Superior temporal gyrus (tissue), 1 donor: ENCODE data around the gene SHE.
"Not testable (repeated sequence)": the region's sequence is repeated elsewhere in the genome, so short reads cannot be mapped to it uniquely, and the experiment has no call there.

ENCODE experiments used
- DNase-seq: peaks from one replicate; pipeline ENCODE4 v3.0.0-alpha.2; 2016; ENCODE audit errors: extremely low spot score

SHE gene

DNA sequence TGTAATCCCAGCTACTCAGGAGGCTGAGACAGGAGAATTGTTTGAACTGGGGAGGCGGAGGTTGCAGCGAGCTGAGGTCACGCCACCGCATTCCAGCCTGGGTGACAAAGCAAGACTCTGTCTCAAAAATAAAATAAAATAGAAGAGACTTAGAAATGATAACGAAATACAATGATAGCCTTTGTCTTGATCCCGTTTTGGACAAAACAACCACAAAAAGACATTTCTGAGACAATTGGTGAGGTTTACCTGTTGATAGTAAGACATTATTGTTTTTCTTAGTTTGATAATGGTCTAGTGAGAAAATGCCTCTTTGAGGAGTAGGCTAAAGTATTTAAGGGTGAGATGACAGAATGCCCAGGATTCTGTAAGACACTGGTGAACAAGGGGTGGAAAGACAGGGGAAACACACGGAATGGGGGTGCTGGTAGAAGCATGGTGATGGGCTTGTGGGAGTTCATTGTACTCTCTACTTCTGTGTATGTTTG is 11.9 kb upstream of the SHE start:
- DNase-seq = no peak

DNA sequence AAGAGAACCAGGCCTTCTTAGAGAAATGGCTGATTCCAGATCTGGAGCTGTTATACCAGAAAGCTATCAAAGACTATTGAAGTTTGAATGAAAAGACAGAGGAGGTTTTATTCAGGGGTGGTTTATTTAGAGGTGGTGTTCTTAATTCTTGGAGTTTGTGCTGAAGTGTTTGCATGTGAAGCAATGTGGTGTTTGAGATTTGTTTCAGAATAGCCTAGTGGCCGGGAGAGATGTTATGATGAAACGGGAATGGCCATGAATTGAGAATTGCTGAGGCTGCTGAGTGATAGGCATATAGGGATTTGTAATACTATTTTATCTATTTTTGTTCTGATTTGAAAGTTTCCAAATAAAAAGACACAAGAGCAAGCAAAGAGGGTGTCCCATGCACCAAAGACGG is 10.5 kb upstream of the SHE start:
- DNase-seq = no peak

DNA sequence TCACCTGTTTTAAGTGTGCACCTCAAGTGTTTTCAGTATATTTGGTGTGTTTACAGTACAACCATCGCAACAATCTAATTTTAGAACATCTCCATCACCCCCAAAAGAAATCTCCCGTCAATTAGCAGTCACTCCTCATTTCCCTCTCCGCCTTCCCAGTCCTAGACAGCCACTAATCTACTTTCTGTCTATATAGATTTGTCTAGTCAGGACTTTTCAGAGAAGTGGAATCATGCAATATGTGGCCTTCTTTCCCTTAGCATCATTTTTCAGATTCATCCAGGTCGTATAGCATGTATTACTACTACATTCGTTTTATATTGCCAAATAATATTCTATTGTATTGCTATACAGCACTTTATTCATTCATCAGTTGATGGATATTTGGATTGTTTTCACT is 1.7 kb upstream of the SHE start:
- DNase-seq = no peak

DNA sequence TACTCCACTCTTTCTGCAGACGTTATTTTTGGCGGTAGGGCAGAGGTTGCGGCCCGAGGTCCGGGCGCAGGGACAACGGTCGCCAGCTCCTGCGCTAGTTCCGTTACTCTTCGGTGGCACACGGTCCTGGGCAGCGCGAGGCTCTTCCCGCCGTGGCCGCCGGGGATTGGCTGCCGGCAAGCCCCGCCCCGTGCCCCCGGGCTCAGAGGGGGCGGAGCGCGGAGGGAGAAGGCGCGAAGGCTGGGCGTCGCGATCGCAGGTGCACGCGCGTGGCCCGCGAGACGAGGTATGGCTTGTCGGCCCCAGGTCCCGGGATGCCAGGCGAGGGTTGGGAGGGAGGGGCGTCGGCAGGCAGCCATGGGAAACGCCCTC is 518 bp upstream of the SHE start:
- DNase-seq = no peak

DNA sequence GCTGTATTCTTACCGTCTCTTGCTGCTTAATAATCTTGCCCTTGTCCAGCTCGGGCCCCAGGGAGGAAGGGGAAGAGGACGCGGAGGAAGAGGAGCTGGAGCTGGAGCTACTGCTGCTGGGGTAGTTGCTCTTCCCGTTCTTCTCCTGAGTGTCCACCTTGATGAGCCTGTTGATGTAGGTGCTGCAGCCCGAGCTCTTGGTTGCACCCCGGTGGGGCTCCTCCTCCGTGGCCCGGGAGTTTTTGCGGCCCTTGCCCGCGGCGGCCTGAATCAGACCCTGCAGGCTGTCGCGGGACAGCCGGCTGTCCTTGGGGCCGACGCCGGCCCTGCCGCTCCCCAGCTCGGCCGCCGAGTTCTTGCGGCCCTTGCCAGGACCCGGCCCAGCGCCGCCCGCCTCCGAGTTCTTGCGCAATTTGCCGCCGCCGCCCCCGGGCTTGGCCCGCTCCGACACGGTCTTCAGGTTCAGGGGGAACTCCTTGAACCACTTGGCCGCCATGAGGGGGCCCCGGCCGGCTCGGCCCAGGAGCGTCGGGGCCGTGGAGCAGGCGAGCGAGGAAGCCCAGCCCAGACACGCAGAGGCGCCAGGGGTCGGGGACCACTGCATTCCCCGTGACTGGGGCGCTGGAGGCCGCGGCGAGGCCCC is 668 bp downstream of the SHE start:
- DNase-seq = no peak

DNA sequence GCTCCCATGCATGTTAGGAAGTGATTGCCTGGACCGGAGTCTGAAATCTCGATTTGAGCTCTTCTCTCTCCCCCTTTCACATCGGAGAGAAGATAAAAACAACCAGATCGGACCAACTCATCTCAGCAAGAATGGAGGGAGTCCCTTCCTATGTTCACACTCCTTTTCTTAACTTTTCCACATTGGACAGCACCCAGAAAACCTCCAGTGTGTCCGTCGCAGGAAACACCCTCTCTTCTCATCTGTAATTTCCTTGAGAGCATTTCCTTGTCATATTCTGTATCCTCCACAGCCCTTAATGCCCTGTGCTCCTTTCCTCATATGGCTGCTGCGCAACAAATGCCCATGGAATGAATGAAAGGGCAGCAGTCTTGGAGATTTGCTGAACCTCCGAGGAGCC is 1.7 kb downstream of the SHE start:
- no peak for DNase-seq

DNA sequence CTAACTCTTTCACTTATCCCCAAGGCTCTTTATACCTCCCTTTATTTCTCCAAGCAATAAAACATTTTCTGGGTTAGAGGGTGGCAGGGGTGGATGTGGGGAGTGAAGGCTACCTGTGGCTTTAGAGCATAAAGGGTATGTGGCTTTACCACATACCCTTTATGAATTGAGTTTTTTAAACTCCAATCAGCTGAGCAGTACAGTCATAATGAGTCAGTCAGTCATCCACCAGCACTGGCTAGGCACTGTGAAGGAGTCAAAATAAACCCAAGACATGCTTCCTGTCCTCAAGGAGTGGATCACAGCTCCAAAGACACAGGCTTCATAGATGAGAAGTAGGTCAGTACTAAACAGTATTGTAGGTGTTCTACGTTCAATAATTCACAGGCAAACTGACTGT is 2.8 kb downstream of the SHE start:
- DNase-seq = no peak

DNA sequence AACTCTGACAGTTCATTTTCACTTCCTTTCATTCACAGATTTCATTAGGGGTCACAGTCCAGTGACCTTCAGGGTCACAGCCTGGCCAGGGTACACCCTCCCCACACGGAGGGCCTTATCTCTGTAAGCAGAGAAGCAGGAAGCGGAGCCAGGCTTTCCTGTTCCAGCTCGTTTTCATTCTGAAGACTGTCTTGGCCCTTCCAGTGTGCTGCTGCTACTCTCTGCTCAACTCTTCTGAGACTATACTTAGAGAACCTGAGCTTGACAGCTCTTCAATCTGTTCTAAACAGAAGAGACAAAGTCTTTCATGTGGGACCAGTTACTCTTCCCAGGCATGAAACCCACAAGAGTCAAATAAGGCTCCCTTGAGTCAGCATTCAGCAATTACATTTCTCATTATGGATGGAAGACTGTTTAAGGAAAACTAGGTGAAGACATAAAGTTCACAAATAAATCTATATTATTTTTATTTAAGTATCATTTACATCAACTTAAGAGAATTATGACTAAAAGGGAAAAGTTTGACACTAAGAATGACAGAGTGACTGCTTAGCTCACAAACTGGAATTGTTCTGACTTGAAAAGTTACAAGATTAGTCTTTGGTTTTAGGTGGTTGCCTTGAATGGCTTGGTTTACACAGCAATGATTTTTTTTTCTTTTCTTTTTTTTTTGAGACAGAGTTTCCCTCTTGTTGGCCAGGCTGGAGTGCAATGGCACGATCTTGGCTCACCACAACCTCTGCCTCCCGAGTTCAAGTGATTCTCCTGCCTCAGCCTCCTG is 5.0 kb downstream of the SHE start:
- no peak for DNase-seq

DNA sequence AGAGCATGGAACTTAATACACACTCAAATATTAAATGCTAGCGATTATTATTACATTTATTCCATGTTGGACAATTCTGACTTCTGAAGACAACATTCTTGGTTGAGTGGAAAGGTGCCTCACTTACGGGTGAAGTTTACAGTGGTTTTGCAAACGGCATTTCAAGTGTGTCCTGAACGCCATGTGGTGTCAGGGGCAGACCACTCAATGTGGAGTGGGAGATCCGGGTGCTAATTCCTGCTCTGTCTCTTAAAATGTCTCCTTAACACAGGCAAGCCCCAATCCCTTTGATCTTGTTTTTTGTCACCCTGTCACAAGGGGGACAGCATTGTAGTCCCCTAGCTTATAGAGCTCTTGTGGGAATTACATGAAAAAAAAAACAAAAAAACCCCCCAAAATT is 5.8 kb downstream of the SHE start:
- DNase-seq = no peak

DNA sequence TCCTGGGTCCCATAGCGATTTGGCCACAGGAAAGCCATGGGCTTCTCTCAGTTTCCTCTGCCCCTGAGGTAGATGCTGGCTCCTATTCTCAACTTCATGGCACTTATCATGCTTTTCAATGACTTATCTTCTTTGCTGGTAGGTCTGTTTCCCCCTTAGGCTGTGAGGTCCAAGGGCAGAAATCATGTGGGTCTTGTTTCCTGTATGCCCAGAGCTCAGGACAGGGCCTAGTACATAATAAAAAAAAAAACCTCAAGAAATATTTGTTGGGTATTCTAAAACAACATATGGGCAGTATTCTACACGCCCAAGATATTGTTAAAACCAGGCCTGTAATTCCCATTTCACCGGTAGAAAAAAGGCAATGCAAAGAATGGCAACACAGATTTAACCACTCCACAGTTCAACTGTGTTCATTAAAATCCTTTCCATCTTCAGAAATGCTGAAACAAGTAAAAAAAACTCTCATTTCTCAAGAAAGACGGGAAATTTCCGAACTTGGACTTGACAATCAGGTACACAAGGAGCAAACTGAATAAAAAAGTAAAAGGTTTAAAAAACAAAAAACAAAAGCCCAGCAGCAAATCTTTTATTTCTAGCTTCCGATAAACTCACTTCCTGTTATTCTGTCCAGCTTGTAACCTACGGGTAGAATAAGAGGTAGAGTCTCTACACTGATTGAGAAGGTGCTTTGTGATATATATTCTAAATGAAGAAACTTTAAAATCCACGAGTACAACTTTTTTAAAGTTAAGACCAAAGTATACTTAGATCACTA is 6.5 kb downstream of the SHE start:
- DNase-seq = no peak

DNA sequence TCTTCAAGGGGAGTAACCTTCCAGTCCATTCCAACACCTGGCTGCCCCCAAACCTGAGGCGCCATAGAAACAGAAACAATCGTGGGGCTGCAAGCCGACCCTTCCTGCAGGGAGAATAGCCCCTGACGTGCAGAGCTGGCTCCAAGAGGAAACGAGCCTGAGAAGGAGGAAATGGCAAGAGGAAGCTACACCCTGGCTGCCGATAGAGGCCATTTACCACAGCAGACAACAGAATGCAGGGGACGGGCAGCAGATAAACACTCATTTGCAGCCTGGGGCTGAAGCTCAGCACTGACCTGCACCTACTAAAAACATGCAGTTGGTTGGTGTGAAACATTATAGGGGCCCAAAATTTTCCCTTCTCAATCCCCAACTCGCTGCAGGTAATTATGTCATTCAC is 8.9 kb downstream of the SHE start:
- DNase-seq = no peak

DNA sequence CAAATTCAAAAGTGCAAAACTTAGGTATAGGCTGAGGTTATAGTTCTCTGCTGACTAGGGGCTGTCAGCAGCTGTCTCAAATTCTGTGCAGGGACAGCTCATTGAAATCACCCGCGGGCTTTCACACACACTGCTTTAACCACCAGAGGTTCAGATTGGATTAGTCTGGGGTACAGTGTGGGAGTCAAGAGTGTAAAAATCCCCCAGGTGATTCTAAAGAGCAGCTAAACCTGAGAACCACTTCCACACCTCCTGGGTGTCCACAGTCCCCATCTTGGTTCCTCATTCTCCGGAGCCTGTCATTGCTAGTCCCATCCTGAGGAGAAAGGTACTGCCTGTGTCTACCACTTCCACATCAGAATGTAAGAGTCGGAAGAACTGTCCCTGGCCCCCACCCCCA is 10.1 kb downstream of the SHE start:
- DNase-seq = no peak

DNA sequence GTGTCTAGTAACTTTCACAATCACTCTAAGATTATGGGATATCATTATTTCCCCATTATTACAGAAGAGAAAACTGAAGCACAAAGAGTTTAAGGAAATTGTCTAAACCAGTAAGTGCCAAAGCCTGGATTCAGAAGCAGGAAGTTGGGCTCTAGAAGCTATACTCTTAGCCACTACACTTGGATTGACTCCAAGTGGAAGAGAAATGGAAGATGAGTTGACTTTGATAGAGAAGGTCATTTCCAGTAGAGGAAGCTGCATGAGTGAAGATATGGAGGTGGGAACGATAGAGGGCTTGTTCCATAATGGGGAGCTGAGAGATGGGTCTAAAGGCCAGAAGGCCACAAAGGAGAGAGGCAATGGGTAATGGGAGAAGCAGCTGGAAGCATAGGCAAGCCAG is 11.9 kb downstream of the SHE start:
- DNase-seq = no peak

DNA sequence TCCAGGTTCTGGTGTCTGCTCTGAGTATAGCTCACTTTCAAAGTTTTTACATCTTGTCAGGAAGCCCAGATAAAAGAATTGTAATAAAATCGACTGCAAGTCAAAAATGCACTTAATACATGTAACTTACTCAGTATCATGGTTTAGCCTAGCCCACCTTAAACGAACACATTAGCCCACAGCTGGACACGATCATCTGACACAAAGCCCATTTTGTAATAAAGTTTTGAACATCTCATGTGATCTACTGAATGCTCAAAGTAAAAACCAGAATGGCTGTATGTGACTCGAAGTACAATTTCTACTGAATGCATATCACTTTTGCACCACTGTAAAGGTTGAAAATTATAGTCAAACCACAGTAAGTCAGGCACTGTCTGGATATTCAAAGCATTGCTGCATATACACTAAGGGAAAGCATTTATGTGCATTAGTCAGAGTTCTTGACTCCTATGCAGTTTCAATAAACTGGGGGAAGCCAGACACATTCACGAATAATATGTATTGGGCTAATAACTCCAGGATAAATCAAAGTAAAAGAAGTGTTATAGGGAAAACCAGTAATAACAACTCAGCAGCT is 12.4 kb downstream of the SHE start:
- no peak for DNase-seq

DNA sequence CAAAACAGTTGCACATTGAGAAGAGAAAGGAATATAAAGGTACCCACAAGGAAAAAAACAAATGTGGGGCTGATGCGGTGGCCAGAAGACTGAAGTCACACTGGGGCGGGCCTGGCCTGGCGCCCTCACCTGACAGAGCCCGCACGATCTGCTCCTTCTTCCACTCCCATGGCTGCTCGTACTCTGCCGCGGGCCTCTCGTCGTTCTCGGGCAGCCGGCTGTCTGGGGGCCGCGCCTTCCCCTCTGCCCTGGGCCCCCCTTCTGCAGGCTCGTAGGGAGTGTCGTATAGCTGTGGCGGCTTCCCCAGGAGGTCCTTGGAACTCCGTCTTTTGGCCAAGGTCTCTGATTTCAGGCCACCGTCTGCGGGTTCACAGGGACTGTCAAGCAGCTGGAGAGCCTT is 13.3 kb downstream of the SHE start:
- DNase-seq = no peak

DNA sequence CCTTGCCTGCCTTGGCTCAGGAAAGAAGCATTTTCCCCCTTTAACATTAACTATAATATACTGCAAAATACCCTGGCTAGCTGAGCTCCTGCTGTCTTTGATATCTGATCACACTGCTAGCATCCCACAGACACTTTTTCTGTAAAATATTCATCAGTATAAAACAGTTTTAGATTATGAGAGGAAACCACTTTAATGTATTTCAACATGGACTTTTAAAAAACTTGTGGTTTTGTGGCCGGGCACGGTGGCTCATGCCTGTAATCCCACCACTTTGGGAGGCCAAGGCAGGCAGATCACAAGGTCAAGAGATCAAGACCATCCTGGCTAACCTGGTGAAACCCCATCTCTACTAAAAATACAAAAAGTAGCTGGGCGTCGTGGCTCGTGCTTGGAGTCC is 15.5 kb downstream of the SHE start:
- not testable (repeated sequence) for DNase-seq

DNA sequence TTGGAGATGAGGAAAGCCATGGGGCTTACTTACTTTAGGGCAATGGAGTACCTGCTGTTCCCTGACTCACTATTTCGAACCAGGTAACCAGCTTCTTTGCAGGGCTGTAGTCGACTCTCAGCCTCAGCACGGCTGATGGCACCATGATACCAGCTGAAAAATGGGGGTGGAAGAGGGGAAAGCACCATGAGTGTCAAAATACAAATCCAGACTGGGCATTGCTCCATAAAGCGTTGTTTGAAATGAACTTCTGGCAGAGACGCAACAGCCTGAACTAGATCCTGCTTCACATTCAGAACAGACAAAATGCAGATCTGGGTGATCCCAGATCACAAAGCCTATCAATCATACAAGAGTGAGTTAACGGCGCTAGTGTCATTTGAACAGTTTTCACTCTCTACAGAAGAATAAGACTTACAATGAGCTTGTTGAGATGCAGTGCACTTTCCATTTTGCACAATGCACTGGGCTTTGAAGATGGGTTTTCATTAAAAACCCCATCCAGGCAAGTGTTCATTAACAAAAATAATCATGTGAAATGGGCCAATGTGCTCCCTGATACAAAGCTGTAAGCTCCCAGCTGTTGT is 16.2 kb downstream of the SHE start:
- no peak for DNase-seq

DNA sequence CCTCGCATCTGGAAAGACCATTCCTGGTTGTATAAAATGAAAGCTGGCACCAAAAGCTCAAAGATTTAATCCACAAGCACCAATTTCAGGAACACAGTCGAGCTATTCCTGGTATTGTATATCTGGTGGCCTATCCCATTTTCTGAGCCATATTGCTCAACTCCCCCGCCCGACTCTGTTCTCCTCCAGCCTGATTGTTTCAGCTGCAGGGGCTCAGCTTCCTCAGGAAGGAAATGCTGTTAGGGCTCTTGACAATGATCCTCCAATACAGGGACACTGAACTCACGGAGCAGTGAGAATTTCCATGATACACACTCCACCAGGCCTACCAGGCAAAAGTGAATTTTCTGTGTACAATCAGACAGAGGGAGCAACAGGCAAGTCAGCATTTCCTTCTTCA is 17.1 kb downstream of the SHE start:
- no peak for DNase-seq

DNA sequence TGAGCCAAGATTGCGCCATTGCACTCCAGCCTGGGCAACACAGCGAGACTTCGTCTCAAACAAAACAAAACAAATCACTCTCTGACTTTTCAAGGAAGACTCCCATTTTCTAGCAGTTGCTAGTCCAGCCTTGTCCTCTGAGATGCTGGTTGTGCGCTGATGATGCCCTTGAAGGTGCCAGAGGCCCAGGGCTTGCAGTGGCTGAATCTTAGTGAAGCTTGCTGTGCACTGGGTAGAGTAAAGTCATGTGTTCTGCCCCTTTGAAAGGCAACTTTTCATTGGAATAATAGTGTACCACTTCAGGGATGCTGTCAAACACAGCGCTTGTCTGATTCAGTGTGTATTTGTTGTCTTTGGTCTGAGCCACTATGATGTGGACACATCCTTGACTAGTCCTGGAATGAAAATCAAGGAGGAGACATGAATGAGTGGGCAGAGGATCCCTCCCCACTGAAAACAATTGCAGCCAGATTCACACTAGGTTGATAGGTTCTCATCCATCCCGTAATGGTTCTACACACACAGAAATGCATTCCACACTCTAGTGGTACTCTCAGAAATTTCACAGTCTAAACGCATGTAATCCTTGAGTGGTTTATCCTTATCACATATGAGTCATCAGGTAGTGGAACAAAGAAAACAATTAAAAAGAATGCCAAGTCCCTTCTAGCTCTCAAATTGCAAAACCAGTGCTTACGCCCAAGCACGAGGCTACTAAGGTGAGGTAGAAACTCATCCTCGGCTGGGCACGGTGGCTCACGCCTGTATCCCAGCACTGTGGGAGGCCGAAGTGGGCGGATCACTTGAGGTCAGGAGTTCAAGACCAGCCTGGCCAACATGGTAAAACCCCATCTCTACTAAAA is 18.0 kb downstream of the SHE start:
- no peak for DNase-seq

DNA sequence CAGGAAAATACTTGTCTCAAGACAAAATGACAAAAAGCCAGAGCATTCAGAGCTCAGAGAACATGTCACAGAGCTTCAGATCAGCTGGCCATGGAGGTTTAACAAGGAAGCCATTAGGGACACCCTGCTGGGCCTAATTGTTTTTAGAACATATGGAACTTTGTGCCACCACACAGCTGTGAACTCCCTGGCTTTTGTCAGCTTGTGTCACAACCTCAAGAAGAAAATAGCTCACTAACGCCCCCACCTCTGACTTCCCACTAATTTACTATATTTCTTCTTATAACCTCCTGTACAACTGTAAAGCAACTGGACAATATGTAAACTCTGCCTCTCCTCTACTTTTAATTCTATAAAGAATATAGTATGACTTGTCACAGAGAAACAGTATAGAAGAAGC is 21.2 kb downstream of the SHE start:
- DNase-seq = no peak

DNA sequence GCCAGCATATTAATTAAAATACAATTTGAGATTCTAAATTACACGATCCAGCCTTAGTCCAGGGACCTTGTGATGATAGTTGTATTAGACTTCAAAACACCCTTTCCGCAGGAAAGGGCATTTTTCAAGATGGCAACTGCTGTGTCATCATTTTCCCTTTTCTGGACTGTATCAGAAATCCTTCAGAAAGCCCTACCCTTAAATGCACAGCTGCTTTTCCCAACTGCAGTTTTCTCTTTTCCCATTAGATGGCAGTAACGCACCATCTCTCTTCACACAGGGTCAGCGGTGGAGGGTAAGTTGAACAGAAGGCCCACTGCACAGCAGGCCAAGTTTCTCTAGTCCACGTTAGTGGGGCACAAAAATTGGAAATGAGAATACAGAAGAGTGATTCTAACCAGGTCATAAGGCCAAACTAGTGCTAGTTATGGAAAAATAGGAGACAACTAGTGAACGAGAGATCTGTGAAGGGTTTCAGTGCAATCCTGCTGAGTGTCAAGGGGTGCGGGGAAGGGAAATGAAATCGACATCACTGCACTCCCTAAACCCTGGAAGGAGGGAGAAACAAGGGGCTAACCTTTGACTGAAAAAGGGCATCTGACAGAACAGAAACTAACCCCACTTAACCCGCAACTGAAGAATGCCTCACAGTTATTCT is 22.3 kb downstream of the SHE start:
- DNase-seq = peak; percentile 98
